H9 (cell line): ENCODE results near the gene TP53BP1. TPM values are rescaled to one million over a fixed set of nuclear protein-coding genes. Genes with fewer than 3 reads are reported as not detected.

Experiments
- DNase-seq: peaks from one replicate; pipeline ENCODE4 v3.0.0-alpha.2; 2017
- H2AFZ ChIP-seq: one replicate; pipeline ENCODE4 v1.6.1; 2013; ENCODE audit warnings: mild to moderate bottlenecking, low read length, control low read depth, moderate library complexity
- H2AK5ac ChIP-seq: 2 replicates; pipeline ENCODE4 v1.6.1; 2013; ENCODE audit warnings: low read length, control low read depth, mixed read lengths; ENCODE audit not compliant: insufficient read length
- H2BK120ac ChIP-seq: one replicate; pipeline ENCODE4 v1.6.1; 2013; ENCODE audit warnings: low read depth, mild to moderate bottlenecking, low read length, control low read depth, inconsistent platforms; ENCODE audit not compliant: poor library complexity, severe bottlenecking
- H2BK12ac ChIP-seq: 2 replicates; pipeline ENCODE4 v1.6.1; 2013; ENCODE audit warnings: low read length, control low read depth, mixed read lengths, low read depth; ENCODE audit not compliant: insufficient read length
- H2BK15ac ChIP-seq: 2 replicates; pipeline ENCODE4 v1.6.1; 2013; ENCODE audit warnings: low read depth, low read length, control low read depth
- H2BK20ac ChIP-seq: one replicate; pipeline ENCODE4 v1.6.1; 2013; ENCODE audit warnings: low read depth, mild to moderate bottlenecking, low read length, control low read depth, inconsistent platforms; ENCODE audit not compliant: poor library complexity, severe bottlenecking
- H2BK5ac ChIP-seq: 2 replicates; pipeline ENCODE4 v1.6.1; 2013; ENCODE audit warnings: low read length, control low read depth, mixed read lengths; ENCODE audit not compliant: insufficient read length
- H3K14ac ChIP-seq: 2 replicates; pipeline ENCODE4 v1.6.1; 2013; ENCODE audit warnings: low read length, control low read depth; ENCODE audit not compliant: insufficient read depth
- H3K18ac ChIP-seq: 2 replicates; pipeline ENCODE4 v1.6.1; 2013; ENCODE audit warnings: low read depth, mild to moderate bottlenecking, mixed read lengths, low read length, control low read depth; ENCODE audit not compliant: insufficient read length
- H3K23ac ChIP-seq: 2 replicates; pipeline ENCODE4 v1.6.1; 2013; ENCODE audit warnings: low read length, control low read depth, mixed read lengths, low read depth; ENCODE audit not compliant: insufficient read length
- H3K23me2 ChIP-seq: 2 replicates; pipeline ENCODE4 v1.6.1; 2013; ENCODE audit warnings: low read depth, mild to moderate bottlenecking, mixed read lengths, low read length, control low read depth; ENCODE audit not compliant: insufficient read length, poor library complexity, severe bottlenecking
- H3K27ac ChIP-seq: 2 replicates; pipeline ENCODE4 v1.5.1; 2013; ENCODE audit warnings: low read length, control low read depth, mixed read lengths, low read depth; ENCODE audit not compliant: insufficient read length
- H3K27me3 ChIP-seq: 2 replicates; pipeline ENCODE4 v1.6.1; 2013; ENCODE audit warnings: low read length, control low read depth, inconsistent platforms; ENCODE audit not compliant: insufficient read depth
- H3K4ac ChIP-seq: 2 replicates; pipeline ENCODE4 v1.6.1; 2013; ENCODE audit warnings: low read depth, mild to moderate bottlenecking, control low read depth, inconsistent platforms, low read length, moderate library complexity
- H3K4me1 ChIP-seq: 2 replicates; pipeline ENCODE4 v1.6.1; 2013; ENCODE audit warnings: low read length, control low read depth, inconsistent platforms; ENCODE audit not compliant: insufficient read depth
- H3K4me2 ChIP-seq: 2 replicates; pipeline ENCODE4 v1.6.1; 2013; ENCODE audit warnings: low read length, control low read depth, mixed read lengths; ENCODE audit not compliant: insufficient read length, insufficient read depth
- H3K56ac ChIP-seq: 2 replicates; pipeline ENCODE4 v1.6.1; 2013; ENCODE audit warnings: low read depth, mild to moderate bottlenecking, mixed read lengths, low read length, control low read depth; ENCODE audit not compliant: insufficient read length
- H3K79me1 ChIP-seq: 2 replicates; pipeline ENCODE4 v1.6.1; 2013; ENCODE audit warnings: low read depth, mild to moderate bottlenecking, moderate library complexity, low read length, control low read depth, inconsistent platforms; ENCODE audit not compliant: insufficient read depth, poor library complexity, severe bottlenecking
- H3K79me2 ChIP-seq: 2 replicates; pipeline ENCODE4 v1.6.1; 2013; ENCODE audit warnings: low read length, control low read depth, inconsistent platforms; ENCODE audit not compliant: insufficient read depth
- H3K9ac ChIP-seq: 2 replicates; pipeline ENCODE4 v1.6.1; 2013; ENCODE audit warnings: low read length, control low read depth, mixed read lengths; ENCODE audit not compliant: insufficient read length; ENCODE audit errors: extremely low read depth
- H3K9me3 ChIP-seq: one replicate; pipeline ENCODE4 v1.6.1; 2013; ENCODE audit warnings: low read depth, low read length, inconsistent platforms; ENCODE audit not compliant: control insufficient read depth
- H3T11ph ChIP-seq: one replicate; pipeline ENCODE4 v1.6.1; 2013; ENCODE audit warnings: mild to moderate bottlenecking, low read length, control low read depth, inconsistent platforms
- H4K20me1 ChIP-seq: one replicate; pipeline ENCODE4 v1.6.1; 2013; ENCODE audit not compliant: control insufficient read depth, insufficient read length, insufficient read depth
- H4K5ac ChIP-seq: 2 replicates; pipeline ENCODE4 v1.6.1; 2013; ENCODE audit warnings: low read depth, mild to moderate bottlenecking, mixed read lengths, low read length, control low read depth; ENCODE audit not compliant: insufficient read length
- H4K8ac ChIP-seq: replicated peaks from 2 replicates; pipeline ENCODE4 v1.6.1; 2013; ENCODE audit warnings: low read length, control low read depth, mixed read lengths, low read depth; ENCODE audit not compliant: insufficient read length
- H4K91ac ChIP-seq: 2 replicates; pipeline ENCODE4 v1.6.1; 2013; ENCODE audit warnings: low read depth, mild to moderate bottlenecking, moderate library complexity, mixed read lengths, low read length, control low read depth; ENCODE audit not compliant: insufficient read length
- H3K27ac Mint-ChIP-seq, 3 experiments: 2 replicates in 2 of 3; 3 replicates in 1 of 3; pipeline ENCODE4 v1.8.0; 2020 to 2021; ENCODE audit warnings: mixed read lengths in 3 of 3, mild to moderate bottlenecking in 1 of 3, moderate library complexity in 1 of 3
- H3K27me3 Mint-ChIP-seq: 2 replicates; pipeline ENCODE4 v1.8.0; 2021; ENCODE audit warnings: low read depth, mild to moderate bottlenecking, moderate library complexity, mixed read lengths
- H3K36me3 Mint-ChIP-seq, 3 experiments: 2 replicates in 2 of 3; 3 replicates in 1 of 3; pipeline ENCODE4 v1.8.0; 2020 to 2021; ENCODE audit warnings: low read depth in 3 of 3, mixed read lengths in 3 of 3; ENCODE audit not compliant: insufficient read depth in 1 of 3
- H3K4me1 Mint-ChIP-seq, 2 experiments: 2 replicates each; pipeline ENCODE4 v1.8.0; 2020; ENCODE audit warnings: mixed read lengths in 2 of 2
- H3K4me3 Mint-ChIP-seq, 2 experiments: 2 replicates in 1 of 2; 3 replicates in 1 of 2; pipeline ENCODE4 v1.8.0; 2020 to 2021; ENCODE audit warnings: mild to moderate bottlenecking in 2 of 2, mixed read lengths in 2 of 2, moderate library complexity in 1 of 2
- H3K9me3 Mint-ChIP-seq, 2 experiments: 2 replicates in 1 of 2; 3 replicates in 1 of 2; pipeline ENCODE4 v1.8.0; 2020; ENCODE audit warnings: mild to moderate bottlenecking in 2 of 2, mixed read lengths in 2 of 2, moderate library complexity in 1 of 2
- CTCF ChIP-seq: fragments of 200-600 bp; sonication (generic); conservative IDR thresholded peaks from 3 replicates; pipeline ENCODE4 v1.8.0; 2021; ENCODE audit warnings: antibody characterized with exemption, mild to moderate bottlenecking
- WGBS: extraction: QIAGEN DNeasy Blood & Tissue Kit; methylation state at CpG from one replicate; pipeline ENCODE4 v1.1.7; 2013; ENCODE audit warnings: missing lambda C conversion rate, low lambda C conversion rate, mixed read lengths; ENCODE audit not compliant: insufficient read length; ENCODE audit errors: extremely low coverage; 5-methylcytosine and 5-hydroxymethylcytosine counted together
- total RNA-seq: library from RNA; stranded (reverse); gene quantifications from 2 replicates; pipeline ENCODE4 v1.2.1, GENCODE V29; 2021

TP53BP1 gene
- total RNA-seq, 1 experiment from 2014 or later, result 81.5 TPM

GRCh38 chr15:43531018-43531670 is 38.2 kb upstream of the TP53BP1 start:
- Histone ChIP-seq H3T11ph (no peak overlapping the region), H3K56ac (no peak overlapping the region), H2BK20ac (no peak overlapping the region), H2BK120ac (no peak overlapping the region), H2BK15ac (no peak overlapping the region), H2AFZ (no peak overlapping the region), H3K23me2 (no peaks in the 10 kb centered on the region), H3K18ac (no peak overlapping the region), H2AK5ac (no peak overlapping the region), H3K9ac (no peak overlapping the region), H2BK5ac (no peak overlapping the region), H3K9me3 (no peaks in the 10 kb centered on the region), H2BK12ac (no peak overlapping the region), H3K23ac (no peak overlapping the region), H4K5ac (no peak overlapping the region), H3K79me2 (no peaks in the 10 kb centered on the region), H3K4ac (no peak overlapping the region), H4K20me1 (no peaks in the 10 kb centered on the region), H3K4me1 (peaks cover 8% of the 10 kb centered on the region; the same call in 1 of the 2 replicates), H3K27ac (no peak overlapping the region), H3K27me3 (no peaks in the 10 kb centered on the region), H3K14ac (no peak overlapping the region), H3K79me1 (no peaks in the 10 kb centered on the region), H4K91ac (no peak overlapping the region), H4K8ac (no peak overlapping the region), H3K4me2 (no peak overlapping the region)
- H3K4me1 Mint-ChIP-seq, result peaks cover 20 to 29% of the 10 kb centered on the region in 2 experiments
- WGBS, result no CpG with 5 or more reads among the region's 7 CpGs
- no peak for TF ChIP-seq CTCF
- peak overlapping the region in 2 of 3 experiments; percentile 30 to 54; a peak in 2 of 7 replicates for H3K27ac Mint-ChIP-seq
- peaks cover 0 to 4% (median 0%) of the 10 kb centered on the region in 3 experiments; a peak in 1 of 7 replicates for H3K36me3 Mint-ChIP-seq
- H3K27me3 Mint-ChIP-seq, result peaks cover 5% of the 10 kb centered on the region
- H3K9me3 Mint-ChIP-seq, result no peaks in the 10 kb centered on the region
- no peak for DNase-seq
- H3K4me3 Mint-ChIP-seq, result no peak overlapping the region
